Stimulated activated CD8-positive, alpha-beta memory T cell treated with anti-CD3 and anti-CD28 coated beads, Interleukin-4, amount 100 ng/mL, for 24 hours (primary cell): Measurements from ENCODE around the gene CLDN22.

Experiments used
- DNase-seq: peaks from one replicate; pipeline ENCODE4 v3.0.0-alpha.2; 2020; ENCODE audit warnings: low read depth

Gene CLDN22

DNA sequence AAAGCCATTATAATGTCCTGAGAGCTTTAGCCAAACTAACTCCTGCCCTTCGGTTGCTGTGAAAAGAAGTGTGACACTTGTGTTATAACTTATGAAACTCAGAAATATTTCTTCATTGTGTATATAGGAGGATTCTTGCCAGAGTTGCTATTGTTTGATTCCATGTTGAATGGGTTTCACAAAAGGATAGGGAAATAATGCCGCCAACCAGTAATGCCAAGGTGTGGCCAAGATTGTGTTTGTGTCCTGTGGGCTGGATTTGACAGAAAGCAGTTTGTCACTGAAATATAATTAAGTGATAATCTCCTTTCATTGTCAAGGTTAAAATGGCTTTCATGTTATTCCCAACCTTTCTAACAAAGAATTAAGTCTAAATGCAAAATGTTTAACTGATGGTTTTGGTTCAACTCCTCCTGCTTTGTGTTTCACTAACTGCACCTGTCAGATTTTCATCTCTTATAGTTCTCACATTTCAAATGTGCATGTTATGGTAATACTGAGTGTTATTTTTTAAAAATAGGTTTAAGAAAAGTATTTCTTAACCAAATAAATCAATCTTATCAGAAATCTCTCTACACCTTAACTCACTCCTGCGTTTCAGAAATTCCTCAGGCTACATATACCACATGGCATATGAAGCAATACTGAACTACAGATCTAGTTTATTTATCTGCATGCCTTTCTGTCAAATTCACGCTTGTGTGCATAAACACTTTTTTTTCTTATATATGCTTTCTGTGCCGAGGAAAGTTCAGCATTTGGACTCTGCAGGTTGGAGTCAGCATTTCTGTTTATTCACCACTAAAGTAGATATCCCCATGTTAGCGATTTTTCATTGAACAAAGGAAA, at the start of gene CLDN22:
TSS of gene CLDN22 (minus strand) at position 66 of the 849 bp plus-strand sequence. CDS start at position 8, 58 bp downstream.
- DNase-seq, result no peak

DNA sequence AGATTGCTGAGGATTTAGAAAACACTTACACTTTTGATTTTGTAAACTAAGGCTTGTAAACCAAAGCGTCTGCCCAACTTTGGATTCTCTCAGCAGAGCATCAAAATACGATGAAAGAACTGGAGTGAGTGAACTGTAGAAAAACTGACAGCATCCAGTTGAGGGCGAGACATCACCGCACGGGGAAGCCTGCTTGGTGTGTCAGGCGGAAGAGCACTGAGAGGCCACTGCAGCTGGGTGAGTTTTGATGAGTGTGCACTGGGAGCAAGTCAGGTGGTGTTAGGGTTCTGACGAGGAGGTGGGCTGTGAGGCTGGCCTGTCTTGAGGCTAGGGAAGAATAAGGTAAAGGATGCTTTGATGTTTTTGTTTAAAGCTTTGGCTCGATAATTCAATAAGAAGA, 49.0 kb upstream of the CLDN22 start:
- no peak for DNase-seq

DNA sequence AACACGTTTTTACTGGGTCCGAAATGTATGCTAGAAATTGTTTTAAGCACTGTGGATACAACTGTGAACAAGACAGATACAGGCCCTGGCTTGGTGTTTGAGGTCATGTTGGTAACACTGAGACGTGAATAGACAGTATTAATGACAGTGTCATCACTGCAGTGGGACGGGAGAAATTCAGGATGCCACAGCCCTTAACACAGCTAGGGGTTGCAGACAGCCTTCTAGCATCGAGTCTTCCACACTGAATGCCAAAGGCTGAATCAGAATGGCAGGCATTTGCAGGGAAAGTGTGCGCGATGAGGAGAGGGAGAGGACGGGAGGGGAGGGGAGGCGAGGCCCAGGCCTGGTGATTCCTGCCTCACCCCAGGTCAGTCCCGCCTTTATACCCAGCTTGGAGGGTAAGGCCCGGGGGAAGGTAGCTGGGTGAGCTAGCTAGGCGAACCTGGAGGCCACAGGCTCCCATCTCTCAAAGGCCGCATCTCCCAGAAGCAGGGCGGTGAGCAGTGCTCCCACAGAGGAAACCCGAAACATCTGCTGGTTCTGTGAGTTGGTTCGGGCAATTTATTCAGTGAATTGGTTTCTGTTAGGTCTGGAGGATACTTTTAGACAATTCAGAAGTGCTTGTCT, 46.2 kb upstream of the CLDN22 start:
- no peak for DNase-seq

DNA sequence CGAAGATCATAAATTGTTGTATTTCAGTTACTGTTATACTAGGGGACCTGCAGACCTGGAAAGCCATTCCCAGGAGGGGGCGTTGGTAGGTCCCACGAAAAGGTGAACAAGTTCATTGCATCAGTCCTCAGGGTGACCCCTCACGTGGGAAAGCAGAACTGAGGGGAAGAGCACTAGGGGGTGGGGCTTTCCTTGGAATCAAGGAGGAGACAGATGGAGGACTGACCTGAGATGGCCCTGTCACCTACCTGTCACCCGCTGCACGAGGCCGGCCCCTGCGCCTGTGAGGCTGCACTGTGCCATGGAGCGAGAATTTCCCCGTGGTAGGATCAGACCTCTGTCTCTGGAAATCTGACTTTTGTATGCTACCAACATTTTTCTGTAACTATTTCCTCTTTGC, 43.9 kb upstream of the CLDN22 start:
- DNase-seq, result no peak

DNA sequence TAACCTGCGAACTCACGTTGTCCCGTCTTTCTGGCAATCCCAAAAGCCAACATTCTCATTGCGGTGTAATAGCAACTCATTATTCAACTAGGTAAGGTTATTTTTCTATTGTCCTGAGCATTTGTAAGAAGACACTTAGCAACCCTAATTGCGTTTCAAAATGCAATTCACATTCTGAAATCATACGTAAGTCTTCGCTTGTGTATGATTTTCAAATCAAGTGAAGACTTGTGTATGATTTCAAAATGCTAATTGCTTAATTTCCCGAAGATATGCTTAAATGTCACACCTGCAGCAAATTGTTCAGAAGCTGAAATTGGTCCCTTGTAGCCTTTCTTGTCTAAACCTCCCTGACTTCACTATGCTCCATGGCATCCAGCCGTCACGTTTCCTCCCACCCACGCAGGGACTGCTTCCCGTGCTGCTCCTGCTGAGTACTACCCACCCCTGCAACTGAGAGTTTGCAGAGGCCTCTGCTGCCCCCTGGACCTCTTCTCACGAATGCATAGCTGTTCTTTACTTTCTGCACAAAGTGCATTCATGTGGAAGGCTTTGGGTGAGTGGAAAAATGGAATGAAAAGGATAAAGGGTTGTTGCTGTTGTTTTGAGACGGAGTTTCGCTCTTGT, 43.0 kb upstream of the CLDN22 start:
- no peak for DNase-seq

DNA sequence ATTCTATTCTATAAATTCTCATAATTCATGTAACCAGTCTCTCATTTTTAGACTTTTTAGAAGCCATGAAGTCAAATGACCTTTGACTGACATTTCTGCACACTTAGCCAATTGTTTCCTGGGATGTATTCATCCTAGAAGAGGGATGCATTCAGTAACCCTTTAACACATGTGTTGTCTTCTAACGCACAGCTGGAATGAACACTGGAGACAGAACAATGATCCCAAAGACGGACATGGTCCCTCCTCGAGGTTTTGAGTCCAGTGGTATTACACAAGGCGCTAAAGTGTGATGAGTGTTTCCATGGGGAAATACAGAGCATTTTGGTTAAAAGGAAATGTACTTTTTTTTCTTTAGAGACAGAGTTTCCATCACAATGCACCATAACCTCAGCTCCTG, 42.0 kb upstream of the CLDN22 start:
- DNase-seq, result no peak

DNA sequence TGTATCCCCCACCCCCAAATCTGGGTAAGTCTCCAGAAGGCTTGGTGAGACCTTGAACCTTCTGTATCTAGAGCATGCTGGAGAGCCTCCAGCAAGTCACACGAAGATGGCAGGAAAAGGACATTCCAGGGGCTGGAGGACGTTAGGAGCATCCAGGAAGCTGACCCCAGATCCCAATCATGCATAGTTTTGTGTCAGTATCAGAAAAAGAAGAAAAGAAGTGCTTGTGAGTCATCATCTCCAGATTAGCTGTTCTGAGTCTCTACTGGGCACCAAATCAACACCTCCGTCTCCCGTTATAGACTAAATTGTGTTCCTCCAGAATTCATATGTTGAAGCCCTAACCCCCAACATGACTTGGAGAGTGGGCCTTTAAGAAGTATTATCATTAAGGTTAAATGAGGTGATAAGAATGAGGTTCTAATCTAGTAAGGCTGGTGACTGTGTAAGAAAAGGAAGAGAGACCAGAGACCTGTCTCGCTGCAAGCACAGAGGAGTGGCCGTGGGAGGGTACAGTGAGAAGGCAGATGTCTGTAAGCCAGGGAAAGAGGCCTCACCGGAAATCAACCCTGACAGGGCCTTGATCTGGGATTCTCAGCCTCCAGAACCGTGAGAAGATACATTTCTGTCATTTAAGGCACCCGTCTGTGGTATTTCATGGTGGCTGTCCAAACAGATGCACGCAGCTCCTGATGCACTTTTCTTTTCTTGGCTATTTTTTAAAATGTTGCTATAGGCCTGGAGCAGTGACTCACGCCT, 40.3 kb upstream of the CLDN22 start:
- DNase-seq, result no peak

DNA sequence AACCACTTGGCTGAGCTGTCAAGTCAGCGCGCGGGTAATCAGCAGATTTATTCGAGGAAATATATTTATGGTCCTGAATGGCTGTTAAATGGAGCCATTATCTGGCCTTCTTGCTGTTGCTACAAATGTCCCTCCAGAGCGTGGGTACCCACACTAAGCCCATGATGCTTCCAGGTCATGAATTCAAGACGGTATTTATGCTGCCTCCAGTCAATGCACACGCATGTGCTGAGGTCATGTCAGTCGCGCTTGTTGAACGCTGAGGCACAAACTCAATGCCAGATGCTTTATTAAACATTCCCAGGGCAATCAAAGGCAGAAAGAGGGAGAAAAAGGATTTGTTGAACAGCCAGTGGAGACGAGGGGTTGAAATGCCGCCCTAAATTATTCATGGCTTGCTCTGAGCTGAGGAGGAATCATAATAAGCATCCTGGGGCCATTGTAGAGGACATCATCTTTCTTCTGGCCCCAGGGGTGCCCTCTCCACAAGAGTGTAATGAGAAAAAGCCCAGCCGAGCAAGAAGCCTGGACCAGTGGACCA, 38.2 kb upstream of the CLDN22 start:
- no peak for DNase-seq

DNA sequence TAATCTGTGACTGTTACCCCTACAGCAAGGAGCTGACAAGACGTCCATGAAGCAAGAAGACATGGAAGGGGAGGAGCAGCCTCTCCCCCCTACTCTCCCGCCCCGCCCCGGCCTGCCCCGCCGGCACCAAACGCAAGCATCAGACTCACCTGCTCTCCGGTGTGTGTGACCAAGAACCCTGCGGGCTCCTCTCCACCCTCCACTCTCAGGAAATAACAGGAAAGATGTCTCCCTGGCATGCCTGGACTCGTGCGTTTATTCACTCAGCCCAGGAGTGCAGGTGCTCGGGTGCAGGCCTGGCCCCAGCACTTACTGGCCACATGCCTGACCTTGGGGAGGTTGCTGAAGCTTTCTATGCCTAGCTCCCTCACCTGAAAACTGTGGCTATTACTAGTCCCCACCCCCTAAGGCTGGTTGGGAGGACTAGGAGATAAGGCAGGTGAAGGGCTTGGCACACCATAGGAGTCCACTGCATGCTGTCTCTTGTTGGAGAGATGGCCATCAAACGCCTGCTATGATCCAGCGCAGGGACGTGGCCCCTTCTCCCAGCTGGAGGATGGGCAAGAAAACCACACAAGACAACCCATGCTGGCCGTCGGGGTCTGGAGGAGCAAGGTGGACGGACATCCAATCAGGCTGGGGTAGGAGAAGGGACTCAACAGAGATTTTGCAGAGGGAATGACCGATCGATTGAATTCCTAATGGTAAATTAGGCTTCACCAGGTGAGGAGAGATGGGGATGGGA, 37.0 kb upstream of the CLDN22 start:
- DNase-seq, result no peak

DNA sequence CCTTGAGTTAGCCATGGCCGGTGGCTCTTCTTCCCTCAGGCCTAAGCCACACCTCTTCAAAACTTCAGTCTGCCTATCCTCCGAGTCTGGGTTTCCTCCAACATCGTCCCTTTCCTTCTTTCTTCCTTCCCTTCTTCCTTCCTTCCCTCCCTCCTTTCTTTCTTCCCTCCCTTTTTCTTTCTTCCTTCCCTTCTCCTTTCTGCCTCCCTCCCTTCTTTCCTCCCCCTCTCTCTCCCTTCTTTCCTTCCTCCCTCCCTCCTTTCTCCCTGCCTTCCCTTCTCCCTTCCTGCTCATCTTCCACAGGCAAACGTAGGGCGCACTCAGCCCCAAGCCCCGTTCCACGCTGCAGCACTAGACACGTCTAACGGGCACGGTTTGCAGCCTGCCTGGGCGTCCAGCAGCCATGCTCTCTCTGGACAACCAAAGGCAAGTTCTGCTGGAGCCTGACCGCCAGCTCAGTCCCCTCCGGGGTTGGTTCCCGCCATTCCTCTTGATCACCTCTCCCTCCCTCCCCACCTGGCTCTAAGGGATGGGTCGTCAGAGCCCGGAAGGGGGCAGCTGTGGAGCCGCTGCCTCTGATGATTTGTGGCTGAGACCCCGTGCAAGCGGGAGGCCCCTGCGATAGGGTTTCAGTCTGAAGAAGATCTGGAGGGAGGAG, 36.2 kb upstream of the CLDN22 start:
- no peak for DNase-seq

DNA sequence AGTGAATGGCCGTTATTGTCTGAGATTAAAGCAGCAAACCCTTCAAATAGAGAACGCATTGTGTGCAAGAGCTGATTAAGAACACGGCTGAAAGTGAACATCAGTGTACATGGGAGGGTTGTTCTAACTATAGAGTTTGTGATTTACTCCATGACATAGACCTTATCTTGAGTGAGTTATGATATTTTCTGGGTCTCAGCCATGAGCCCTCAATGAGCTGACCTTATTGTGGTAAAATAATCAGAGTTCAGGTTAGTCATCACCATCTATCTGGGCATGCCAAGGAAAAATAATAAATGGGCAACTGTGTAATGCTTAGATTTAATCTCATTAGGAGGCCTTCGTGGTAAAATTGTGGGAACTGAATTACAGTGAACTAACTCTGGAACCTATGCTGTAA, 35.3 kb upstream of the CLDN22 start:
- no peak for DNase-seq

DNA sequence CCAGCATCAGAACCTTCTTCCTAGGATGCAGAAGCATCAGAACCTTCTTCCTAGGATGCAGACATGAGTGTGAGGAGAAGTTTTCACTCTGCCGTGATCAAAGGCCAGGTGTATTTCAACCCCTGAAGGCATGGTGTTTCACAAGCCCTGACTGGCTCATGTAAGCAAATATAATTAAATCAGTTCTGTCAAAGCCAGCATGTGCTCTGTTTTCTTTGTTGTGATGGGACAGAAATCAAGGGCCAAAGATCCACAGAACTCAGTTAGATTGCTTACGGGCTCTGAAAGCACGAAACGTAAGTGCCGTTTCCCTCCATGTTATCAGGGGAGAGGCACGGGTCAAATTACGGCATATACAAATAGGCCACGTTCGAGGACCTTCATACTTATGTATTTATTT, 34.1 kb upstream of the CLDN22 start:
- no peak for DNase-seq

DNA sequence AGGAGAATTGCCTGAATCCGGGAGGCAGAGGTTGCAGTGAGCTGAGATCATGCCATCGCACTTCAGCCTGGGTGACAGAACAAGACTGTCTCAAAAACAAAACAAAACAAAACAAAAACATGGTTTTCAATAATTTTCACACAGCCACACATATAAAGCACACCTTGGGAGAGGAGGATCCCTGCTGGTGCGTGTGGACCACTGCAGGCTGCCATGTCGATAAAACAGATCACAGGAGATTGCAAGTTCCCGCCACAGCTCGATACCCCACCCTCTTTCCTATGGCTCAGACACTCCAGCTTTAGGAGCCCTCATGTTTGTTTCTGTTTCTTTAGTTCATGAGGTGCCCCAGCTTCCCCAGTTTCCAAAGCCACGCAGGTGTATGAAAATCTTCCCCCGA, 33.5 kb upstream of the CLDN22 start:
- no peak for DNase-seq

DNA sequence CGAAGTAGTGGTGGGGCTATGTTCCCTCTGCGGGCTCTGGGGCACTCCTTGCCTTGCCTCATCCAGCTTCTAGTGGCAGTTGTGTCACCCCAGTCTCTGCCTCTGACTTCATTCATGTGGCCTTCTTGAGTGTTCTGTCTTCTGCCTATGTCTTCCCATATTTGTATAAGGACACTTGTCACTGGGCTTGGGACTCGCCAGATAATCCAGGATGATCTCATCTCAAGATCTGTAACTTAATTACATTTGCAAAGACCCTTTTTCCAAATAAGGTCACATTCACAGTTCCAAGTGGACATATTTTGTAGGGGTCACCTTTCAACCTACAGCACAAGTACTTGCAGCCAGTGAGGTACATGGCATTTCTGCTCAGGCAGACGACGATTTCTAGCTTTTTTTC, 32.5 kb upstream of the CLDN22 start:
- no peak for DNase-seq

DNA sequence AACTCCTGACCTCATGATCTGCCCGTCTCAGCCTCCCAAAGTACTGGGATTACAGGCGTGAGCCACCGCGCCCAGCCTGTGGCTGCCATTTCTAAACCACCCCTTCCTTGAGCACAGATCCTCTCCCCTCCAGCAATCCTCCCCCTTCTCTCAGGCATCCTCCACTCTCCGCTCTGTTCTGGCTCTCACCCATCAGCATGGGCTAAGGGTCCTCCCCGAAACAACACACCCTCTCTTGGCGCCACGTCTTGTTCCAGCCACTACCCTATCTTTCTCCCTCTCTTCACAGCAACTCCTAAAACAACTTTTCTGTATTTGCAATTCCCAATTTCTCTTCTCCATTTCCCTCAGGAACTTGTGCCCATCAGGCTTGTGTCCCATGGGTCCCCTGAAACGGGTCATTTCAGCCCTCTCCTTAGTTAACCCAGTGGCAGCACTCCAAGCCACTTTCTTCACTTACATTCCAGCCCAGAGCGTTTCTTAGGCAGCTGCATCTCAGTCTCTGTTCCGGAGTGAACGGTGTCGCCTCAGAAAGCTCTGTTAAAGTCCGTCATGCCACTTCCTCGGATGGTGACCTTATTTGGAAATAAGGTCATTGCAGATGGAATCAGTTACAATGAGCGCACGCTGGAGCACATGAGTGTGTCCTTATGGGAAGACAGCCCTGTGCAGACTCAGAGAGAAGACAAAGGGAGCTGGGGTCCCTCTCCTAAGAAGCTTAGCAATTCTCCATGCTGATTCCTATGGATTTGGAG, 30.4 kb upstream of the CLDN22 start:
- DNase-seq, result no peak

DNA sequence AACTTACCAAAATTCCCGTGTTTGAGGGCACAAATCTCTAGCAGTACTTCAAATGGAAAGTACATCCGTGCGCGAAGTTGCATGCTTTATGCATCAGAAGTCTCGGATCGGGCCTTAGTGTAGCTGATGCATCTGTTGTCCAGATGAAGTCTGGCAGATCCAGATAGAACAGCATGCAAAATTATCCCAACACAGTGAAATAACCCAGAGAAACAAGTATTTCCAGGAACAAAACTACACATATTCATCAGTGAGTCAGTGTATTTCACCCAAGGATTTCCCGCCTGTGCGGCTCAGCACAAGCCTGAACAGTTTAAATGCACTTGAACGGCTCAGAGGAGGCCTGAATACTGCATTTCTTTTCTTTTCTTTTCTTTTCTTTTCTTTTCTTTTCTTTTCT, 29.6 kb upstream of the CLDN22 start:
- DNase-seq, result no peak

DNA sequence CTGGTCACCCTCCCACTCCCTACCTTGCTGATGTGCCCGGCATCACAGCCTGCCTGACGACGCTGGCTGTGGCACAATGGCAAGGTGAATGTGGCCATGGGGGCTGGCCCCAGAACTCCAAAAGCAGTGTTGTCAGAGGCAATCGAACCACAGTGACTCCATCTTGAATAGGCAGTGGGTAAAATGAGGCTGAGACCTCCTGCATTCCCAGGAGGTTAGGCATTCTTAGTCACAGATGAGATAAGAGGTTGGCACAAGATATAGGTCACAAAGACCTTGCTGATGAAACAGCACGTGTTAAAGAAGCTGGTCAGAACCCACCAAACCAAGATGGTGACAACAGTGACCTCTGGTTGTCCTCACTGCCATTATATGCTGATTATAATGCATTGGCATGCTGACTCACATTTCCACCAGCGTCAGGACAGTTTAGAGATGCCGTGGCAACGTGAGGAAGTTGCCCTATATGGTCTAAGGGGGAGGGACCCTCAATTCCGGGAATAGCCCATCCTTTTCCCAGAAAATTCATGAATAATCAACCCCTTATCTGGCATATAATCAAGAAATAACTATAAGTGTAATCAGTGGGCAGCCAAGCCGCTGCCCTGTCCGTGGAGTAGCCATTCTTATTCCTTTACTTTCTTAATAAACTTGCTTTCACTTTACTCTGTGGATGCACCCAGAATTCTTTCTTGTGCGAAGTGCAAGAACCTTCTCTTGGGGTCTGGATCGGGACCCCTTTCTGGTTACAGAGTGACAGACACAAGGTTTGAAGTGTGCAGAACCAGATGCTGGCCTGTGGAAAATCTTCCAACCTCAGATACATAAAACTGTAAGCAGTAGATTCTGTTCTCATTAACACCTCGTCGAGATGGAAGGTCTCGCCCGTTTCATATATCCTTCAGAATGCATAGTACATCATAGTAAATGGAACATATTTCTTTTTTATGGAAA, 28.9 kb upstream of the CLDN22 start:
- DNase-seq, result peak; percentile 7

DNA sequence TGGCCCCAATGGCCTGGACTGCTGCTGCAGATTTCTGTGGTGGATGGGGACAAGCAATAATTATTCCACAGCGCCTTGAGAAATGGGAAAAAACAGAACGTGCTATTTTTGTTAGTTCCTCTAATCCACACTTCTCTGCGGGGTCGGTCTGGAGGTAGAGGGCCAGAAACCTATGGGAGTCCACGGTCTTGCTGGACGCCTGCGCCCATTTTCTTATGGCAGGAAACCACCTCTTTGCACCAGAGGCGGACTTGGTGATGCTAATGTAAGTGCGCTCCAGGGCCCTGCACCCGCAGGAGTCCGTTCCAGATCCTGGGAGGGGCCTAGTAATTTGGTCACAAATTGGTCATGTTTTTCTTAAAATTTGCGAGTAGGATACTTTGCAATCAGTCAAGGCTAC, 28.1 kb upstream of the CLDN22 start:
- no peak for DNase-seq

DNA sequence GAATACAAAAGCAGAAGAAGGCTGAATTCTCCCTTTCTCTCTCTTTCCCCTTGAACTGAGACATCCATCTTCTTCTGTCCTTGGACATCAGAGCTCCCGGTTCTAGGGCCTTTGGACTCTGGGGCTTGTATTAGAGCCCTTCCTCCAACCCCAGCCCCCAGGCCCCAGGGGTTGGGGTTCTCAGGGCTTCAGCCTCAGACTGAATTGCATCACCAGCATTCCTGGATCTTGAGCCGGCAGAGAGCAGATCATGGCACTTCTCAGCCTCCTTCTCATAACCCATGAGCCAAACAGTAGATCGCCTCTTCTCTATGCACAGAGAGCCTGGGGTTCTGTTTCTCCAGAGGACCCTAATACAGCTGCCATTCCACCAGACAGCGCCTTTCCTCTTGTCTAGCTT, 27.5 kb upstream of the CLDN22 start:
- no peak for DNase-seq
